Neural crest cell (in vitro differentiated cells): ENCODE measurements around the gene GNAI3. TPM values are rescaled to one million over a fixed set of nuclear protein-coding genes. Genes with fewer than 3 reads are reported as not detected.

ENCODE experiments used
- DNase-seq: peaks from one replicate; pipeline ENCODE4 v3.0.0; 2021; ENCODE audit warnings: low read depth, mixed read lengths, low spot score
- H3K27ac Mint-ChIP-seq: one replicate; pipeline ENCODE4 v1.8.0; 2021; ENCODE audit warnings: mild to moderate bottlenecking, mixed read lengths; ENCODE audit not compliant: unreplicated experiment
- H3K27me3 Mint-ChIP-seq: 2 replicates; pipeline ENCODE4 v1.8.0; 2021; ENCODE audit warnings: low read depth, mild to moderate bottlenecking, mixed read lengths
- H3K36me3 Mint-ChIP-seq: 2 replicates; pipeline ENCODE4 v1.8.0; 2021; ENCODE audit warnings: low read depth, mild to moderate bottlenecking, mixed read lengths
- H3K4me1 Mint-ChIP-seq: 2 replicates; pipeline ENCODE4 v1.8.0; 2021; ENCODE audit warnings: mixed read lengths
- H3K4me3 Mint-ChIP-seq: one replicate; pipeline ENCODE4 v1.8.0; 2021; ENCODE audit warnings: mild to moderate bottlenecking, mixed read lengths
- H3K9me3 Mint-ChIP-seq: 2 replicates; pipeline ENCODE4 v1.8.0; 2021; ENCODE audit warnings: mixed read lengths
- CTCF ChIP-seq: fragments of 200-600 bp; sonication (generic); conservative IDR thresholded peaks from 2 replicates; pipeline ENCODE4 v1.5.0; 2021; ENCODE audit warnings: antibody characterized with exemption, mild to moderate bottlenecking
- total RNA-seq: library from RNA; stranded (reverse); gene quantifications from 2 replicates; pipeline ENCODE4 v1.2.1, GENCODE V29; 2021

GNAI3 gene
- total RNA-seq, 1 donor from 2014 or later, result 9.8 TPM

- no peaks in the 10 kb centered on the region for H3K27me3 Mint-ChIP-seq
- TF ChIP-seq CTCF, result no peak
- H3K36me3 Mint-ChIP-seq, result peaks cover 3% of the 10 kb centered on the region
- peak overlapping the region; percentile 22 for H3K27ac Mint-ChIP-seq
- DNase-seq, result no peak
- peaks cover 22% of the 10 kb centered on the region for H3K4me1 Mint-ChIP-seq
- H3K9me3 Mint-ChIP-seq, result no peaks in the 10 kb centered on the region
- H3K4me3 Mint-ChIP-seq, result no peak overlapping the region
Measured at GRCh38 chr1:109641078-109641740, 92.8 kb downstream of the GNAI3 start.

GRCh38 chr1:109641861-109642260, 93.4 kb downstream of the GNAI3 start:
- H3K4me1 Mint-ChIP-seq, result peaks cover 15% of the 10 kb centered on the region
- H3K9me3 Mint-ChIP-seq, result no peaks in the 10 kb centered on the region
- no peak overlapping the region for H3K4me3 Mint-ChIP-seq
- H3K36me3 Mint-ChIP-seq, result peaks cover 5% of the 10 kb centered on the region
- no peaks in the 10 kb centered on the region for H3K27me3 Mint-ChIP-seq
- no peak overlapping the region for H3K27ac Mint-ChIP-seq
- no peak for DNase-seq
- TF ChIP-seq CTCF, result no peak

- H3K36me3 Mint-ChIP-seq, result peaks cover 5% of the 10 kb centered on the region
- DNase-seq, result no peak
- H3K9me3 Mint-ChIP-seq, result no peaks in the 10 kb centered on the region
- peaks cover 15% of the 10 kb centered on the region for H3K4me1 Mint-ChIP-seq
- no peak for TF ChIP-seq CTCF
- no peak overlapping the region for H3K4me3 Mint-ChIP-seq
- no peak overlapping the region for H3K27ac Mint-ChIP-seq
- no peaks in the 10 kb centered on the region for H3K27me3 Mint-ChIP-seq
Measured at GRCh38 chr1:109642626-109643025, 94.2 kb downstream of the GNAI3 start.

- no peaks in the 10 kb centered on the region for H3K9me3 Mint-ChIP-seq
- no peak overlapping the region for H3K27ac Mint-ChIP-seq
- TF ChIP-seq CTCF, result peak; percentile 87
- H3K36me3 Mint-ChIP-seq, result peaks cover 7% of the 10 kb centered on the region
- no peak overlapping the region for H3K4me3 Mint-ChIP-seq
- H3K4me1 Mint-ChIP-seq, result peaks cover 15% of the 10 kb centered on the region
- peak; percentile 91 for DNase-seq
- no peaks in the 10 kb centered on the region for H3K27me3 Mint-ChIP-seq
Measured at GRCh38 chr1:109643385-109644230, 95.2 kb downstream of the GNAI3 start.

- H3K36me3 Mint-ChIP-seq, result peaks cover 7% of the 10 kb centered on the region
- peaks cover 25% of the 10 kb centered on the region for H3K4me1 Mint-ChIP-seq
- H3K9me3 Mint-ChIP-seq, result peaks cover 5% of the 10 kb centered on the region
- no peak for DNase-seq
- no peak for TF ChIP-seq CTCF
- no peak overlapping the region for H3K4me3 Mint-ChIP-seq
- no peak overlapping the region for H3K27ac Mint-ChIP-seq
- no peaks in the 10 kb centered on the region for H3K27me3 Mint-ChIP-seq
Measured at GRCh38 chr1:109644670-109645069, 96.3 kb downstream of the GNAI3 start.
